ENCODE measurements around the gene PCDH15. TPM values are rescaled to one million over a fixed set of nuclear protein-coding genes. Genes with fewer than 3 reads are reported as not detected.
"Not testable (repeated sequence)": the region's sequence is repeated elsewhere in the genome, so short reads cannot be mapped to it uniquely, and the experiment has no call there.

PCDH15 gene
- total and polyA plus RNA-seq, 3 donors from 2014 or later: 1.7 to 3.2 (median 2.8) TPM

DNA sequence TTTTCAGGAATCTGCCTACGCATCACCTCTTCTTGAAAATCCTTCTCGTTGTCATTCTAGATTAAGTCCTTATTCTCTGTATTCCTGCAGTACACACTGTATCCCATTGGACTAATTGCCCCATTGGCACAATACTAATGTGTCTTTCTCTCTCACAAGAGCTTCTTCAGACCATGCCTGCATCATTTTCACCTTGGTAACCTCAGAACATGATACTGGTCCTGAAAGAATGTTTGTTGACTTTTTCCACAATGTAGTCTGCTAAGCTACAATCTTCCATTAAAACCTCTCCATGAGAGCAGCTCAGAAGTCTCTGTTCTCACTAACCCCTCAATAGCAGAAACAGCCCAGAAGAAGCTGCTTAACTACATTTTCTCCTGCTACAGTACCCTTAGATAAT lies 270.7 kb downstream of the PCDH15 start:
- 82 to 85% methylated on average over 2 of the region's 2 CpGs for WGBS, 2 donors

DNA sequence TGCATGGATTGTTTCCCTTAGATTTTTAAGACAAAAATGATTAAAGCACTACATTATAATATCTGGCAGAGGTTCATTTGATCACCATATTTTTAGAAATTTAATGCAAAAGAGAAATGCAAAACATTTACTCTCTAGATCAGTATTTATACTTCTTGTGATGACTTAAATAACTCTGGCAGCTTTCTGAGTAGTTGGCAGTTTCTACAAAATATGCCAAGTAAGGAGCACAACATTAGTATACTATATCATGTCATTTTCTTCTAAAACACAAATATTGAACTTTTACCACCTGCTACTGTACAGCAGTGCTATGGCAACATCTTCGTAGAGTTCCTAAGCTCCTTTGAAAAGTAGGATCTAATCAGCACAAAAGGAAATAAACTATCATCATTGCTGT lies 275.2 kb downstream of the PCDH15 start:
- H3K4me3 ChIP-seq: no peak overlapping the region
- 76 to 84% methylated on average over 1 of the region's 1 CpG for WGBS, 2 donors
- no peaks in the 10 kb centered on the region for H3K27me3 ChIP-seq
- DNase-seq: no peak
- no peak overlapping the region for H3K27ac ChIP-seq
- H3K36me3 ChIP-seq (ENCODE audit: low read depth, missing control alignments): no peaks in the 10 kb centered on the region
- no peaks in the 10 kb centered on the region for H3K4me1 ChIP-seq
- intact Hi-C loops (cut with DNase I; ENCODE audit: low total_unique reads): no loop called here
- TF ChIP-seq, protein P1, sequence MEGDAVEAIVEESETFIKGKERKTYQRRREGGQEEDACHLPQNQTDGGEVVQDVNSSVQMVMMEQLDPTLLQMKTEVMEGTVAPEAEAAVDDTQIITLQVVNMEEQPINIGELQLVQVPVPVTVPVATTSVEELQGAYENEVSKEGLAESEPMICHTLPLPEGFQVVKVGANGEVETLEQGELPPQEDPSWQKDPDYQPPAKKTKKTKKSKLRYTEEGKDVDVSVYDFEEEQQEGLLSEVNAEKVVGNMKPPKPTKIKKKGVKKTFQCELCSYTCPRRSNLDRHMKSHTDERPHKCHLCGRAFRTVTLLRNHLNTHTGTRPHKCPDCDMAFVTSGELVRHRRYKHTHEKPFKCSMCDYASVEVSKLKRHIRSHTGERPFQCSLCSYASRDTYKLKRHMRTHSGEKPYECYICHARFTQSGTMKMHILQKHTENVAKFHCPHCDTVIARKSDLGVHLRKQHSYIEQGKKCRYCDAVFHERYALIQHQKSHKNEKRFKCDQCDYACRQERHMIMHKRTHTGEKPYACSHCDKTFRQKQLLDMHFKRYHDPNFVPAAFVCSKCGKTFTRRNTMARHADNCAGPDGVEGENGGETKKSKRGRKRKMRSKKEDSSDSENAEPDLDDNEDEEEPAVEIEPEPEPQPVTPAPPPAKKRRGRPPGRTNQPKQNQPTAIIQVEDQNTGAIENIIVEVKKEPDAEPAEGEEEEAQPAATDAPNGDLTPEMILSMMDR (IDR thresholded peaks at IDR 0.05): no peak
- TF ChIP-seq POLR2A (IDR thresholded peaks at IDR 0.05): no peak
- no peaks in the 10 kb centered on the region for H3K9me3 ChIP-seq

More for the DNA sequence above, 270.7 kb downstream of the PCDH15 start:
- no peaks in the 10 kb centered on the region for H3K4me1 ChIP-seq
- no peaks in the 10 kb centered on the region for H3K27me3 ChIP-seq
- no peak for DNase-seq
- H3K4me3 ChIP-seq: no peak overlapping the region
- H3K36me3 ChIP-seq (ENCODE audit: low read depth, missing control alignments): no peaks in the 10 kb centered on the region
- no peak overlapping the region for H3K27ac ChIP-seq
- TF ChIP-seq, protein P1 (IDR thresholded peaks at IDR 0.05): no peak
- TF ChIP-seq POLR2A (IDR thresholded peaks at IDR 0.05): no peak
- intact Hi-C loops (cut with DNase I; ENCODE audit: low total_unique reads): no loop called here
- no peaks in the 10 kb centered on the region for H3K9me3 ChIP-seq

GRCh38 chr10:54515244-54515643 lies 285.8 kb downstream of the PCDH15 start:
- WGBS, 2 donors: 91 to 95% methylated on average over 12 of the region's 12 CpGs
- H3K9me3 ChIP-seq; intact Hi-C loops (cut with DNase I; ENCODE audit: low total_unique reads); H3K4me3 ChIP-seq; H3K27me3 ChIP-seq; H3K4me1 ChIP-seq; H3K36me3 ChIP-seq (ENCODE audit: low read depth, missing control alignments); DNase-seq; H3K27ac ChIP-seq: not testable (repeated sequence)

DNA sequence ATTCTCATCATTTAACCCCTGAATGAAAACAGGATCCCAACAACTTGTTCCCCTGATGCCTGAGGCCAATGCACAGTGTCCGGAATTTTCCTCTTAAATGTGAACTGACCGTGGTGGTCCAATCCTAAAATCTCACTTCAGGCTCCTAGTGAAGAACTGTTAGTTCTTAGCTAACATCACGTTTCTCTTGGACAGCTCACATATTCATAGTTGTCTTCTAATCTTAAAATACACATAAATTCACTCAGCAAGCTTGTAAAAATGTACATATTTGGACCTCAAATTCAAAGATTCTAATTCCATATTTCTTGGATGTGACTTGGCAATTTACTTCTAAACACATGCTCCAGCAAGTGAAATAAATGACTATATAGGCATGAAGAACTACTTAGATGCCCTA lies 297.2 kb downstream of the PCDH15 start:
- intact Hi-C loops (cut with DNase I; ENCODE audit: low total_unique reads): no loop called here
- TF ChIP-seq, protein P1 (IDR thresholded peaks at IDR 0.05): no peak
- no peak for TF ChIP-seq POLR2A (IDR thresholded peaks at IDR 0.05)
- 66 to 70% methylated on average over 3 of the region's 3 CpGs for WGBS, 2 donors

DNA sequence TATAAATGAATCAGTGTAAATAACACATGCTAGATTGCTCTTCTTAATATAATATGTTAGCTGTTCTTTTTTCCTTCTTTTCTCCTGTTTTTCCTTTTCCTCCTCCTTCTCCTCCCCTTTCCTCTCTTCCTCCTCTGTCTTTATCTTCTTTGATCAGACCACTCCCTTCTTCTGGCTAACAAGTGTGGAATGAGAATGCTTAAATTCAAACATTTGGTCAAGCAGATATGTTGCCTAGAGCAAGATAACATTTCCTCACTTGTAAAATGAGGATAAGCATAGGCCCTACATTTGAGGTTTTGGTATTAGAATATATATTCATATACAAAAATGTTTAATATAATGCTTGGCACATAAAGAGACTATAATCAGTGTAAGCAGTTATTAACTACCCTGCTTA lies 299.1 kb downstream of the PCDH15 start:
- TF ChIP-seq, protein P1 (IDR thresholded peaks at IDR 0.05): no peak
- no peak for TF ChIP-seq POLR2A (IDR thresholded peaks at IDR 0.05)
- H3K36me3 ChIP-seq (ENCODE audit: low read depth, missing control alignments): no peaks in the 10 kb centered on the region
- H3K27me3 ChIP-seq: no peaks in the 10 kb centered on the region
- H3K4me1 ChIP-seq: no peaks in the 10 kb centered on the region
- no peaks in the 10 kb centered on the region for H3K9me3 ChIP-seq
- DNase-seq: no peak
- H3K27ac ChIP-seq: no peak overlapping the region
- intact Hi-C loops (cut with DNase I; ENCODE audit: low total_unique reads): no loop called here
- no peak overlapping the region for H3K4me3 ChIP-seq

More for the DNA sequence above, 297.2 kb downstream of the PCDH15 start:
- Histone ChIP-seq H3K4me3 (no peak overlapping the region), H3K27ac (no peak overlapping the region), H3K27me3 (no peaks in the 10 kb centered on the region), H3K4me1 (no peaks in the 10 kb centered on the region), H3K9me3 (no peaks in the 10 kb centered on the region), H3K36me3 (ENCODE audit: low read depth, missing control alignments) (no peaks in the 10 kb centered on the region)
- DNase-seq: no peak

Data from testis (tissue), 3 donors.